ENCODE measurements around the gene PPP1R1A. TPM values are rescaled to one million over a fixed set of nuclear protein-coding genes. Genes with fewer than 3 reads are reported as not detected.

The PPP1R1A gene
- total RNA-seq, 1 experiment from 2014 or later: not detected

DNA sequence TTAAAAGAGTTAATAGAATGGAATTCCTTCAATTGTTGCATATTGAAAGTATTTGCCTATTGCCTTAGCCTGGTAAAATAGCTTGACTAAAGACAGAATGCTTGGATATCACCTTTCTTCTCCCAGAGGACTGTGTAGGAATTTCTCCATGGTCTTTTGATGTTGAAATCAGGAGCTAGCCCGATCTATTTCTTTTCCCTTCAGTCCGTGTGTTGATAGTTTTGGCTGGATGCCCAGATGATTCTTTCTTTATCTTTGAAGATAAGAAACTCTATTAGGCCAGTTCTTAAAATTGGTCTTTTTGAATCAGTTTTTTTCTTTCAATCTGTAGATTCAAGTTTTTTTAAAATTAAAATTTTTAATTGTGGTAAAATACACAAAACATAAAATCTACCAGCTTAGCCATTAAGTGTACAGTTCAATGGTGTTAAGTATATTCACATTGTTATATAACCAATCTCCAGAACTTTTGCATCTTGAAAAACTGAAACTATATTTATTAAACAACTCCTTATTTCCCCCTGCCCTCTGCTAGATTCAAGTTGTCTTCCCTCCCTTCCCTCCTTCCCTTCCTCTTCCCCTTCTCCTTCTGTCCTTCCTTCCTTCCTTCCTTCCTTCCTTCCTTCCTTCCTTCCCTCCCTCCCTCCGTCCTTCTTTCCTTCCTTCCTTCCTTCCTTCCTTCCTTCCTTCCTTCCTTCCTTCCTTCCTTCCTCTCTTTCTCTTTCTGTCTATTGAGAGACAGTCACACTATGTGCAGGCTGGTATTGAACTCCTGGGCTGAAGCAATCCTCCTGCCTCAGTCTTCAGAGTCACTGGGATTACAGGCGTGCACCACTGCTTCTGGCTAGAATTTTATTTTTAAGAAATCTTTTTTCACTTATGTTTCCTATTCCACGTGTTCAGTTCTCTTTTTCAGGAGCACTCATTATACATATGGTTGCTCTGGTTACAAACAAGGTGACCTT lies 36.1 kb upstream of the PPP1R1A start:
- Histone ChIP-seq H3K4me2 (ENCODE audit: low read length) (no peak overlapping the region), H3K36me3 (ENCODE audit: low read depth, low read length) (no peaks in the 10 kb centered on the region), H3K4me1 (ENCODE audit: insufficient read depth, low read length) (no peaks in the 10 kb centered on the region), H3K9me3 (ENCODE audit: low read length) (no peaks in the 10 kb centered on the region), H3K9me2 (replicated peaks; ENCODE audit: low read length) (no peaks in the 10 kb centered on the region), H3K9ac (ENCODE audit: low read length) (no peak overlapping the region), H3K4me3 (ENCODE audit: low read length) (no peak overlapping the region), H3K79me2 (ENCODE audit: low read length) (no peaks in the 10 kb centered on the region), H3K27ac (ENCODE audit: low read length) (no peak overlapping the region), H2AFZ (ENCODE audit: low read length) (no peak overlapping the region), H3K27me3 (ENCODE audit: low read length) (peaks cover 23% of the 10 kb centered on the region), H4K20me1 (ENCODE audit: low read length) (no peaks in the 10 kb centered on the region), H3F3A (ENCODE audit: low read length, unreplicated experiment) (no peaks in the 10 kb centered on the region)
- no TSS peak for BruUV-seq (replicated peaks)
- POLR2A ChIA-PET (ENCODE audit: unreplicated experiment): no interaction called here
- intact Hi-C loops (cut with micrococcal nuclease): no loop called here
- CTCF ChIA-PET: no interaction called here
- ATAC-seq (no peak), DNase-seq (no peak)
- TF ChIP-seq, protein P1, sequence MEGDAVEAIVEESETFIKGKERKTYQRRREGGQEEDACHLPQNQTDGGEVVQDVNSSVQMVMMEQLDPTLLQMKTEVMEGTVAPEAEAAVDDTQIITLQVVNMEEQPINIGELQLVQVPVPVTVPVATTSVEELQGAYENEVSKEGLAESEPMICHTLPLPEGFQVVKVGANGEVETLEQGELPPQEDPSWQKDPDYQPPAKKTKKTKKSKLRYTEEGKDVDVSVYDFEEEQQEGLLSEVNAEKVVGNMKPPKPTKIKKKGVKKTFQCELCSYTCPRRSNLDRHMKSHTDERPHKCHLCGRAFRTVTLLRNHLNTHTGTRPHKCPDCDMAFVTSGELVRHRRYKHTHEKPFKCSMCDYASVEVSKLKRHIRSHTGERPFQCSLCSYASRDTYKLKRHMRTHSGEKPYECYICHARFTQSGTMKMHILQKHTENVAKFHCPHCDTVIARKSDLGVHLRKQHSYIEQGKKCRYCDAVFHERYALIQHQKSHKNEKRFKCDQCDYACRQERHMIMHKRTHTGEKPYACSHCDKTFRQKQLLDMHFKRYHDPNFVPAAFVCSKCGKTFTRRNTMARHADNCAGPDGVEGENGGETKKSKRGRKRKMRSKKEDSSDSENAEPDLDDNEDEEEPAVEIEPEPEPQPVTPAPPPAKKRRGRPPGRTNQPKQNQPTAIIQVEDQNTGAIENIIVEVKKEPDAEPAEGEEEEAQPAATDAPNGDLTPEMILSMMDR (conservative IDR thresholded peaks at IDR 0.05; ENCODE audit: low read depth, low read length): no peak
- TF ChIP-seq EZH2 (IDR thresholded peaks at IDR 0.05; ENCODE audit: low read length, unreplicated experiment) (no peak), EZH2phosphoT487 (IDR thresholded peaks at IDR 0.05; ENCODE audit: borderline replicate concordance, low read length) (no peak)

DNA sequence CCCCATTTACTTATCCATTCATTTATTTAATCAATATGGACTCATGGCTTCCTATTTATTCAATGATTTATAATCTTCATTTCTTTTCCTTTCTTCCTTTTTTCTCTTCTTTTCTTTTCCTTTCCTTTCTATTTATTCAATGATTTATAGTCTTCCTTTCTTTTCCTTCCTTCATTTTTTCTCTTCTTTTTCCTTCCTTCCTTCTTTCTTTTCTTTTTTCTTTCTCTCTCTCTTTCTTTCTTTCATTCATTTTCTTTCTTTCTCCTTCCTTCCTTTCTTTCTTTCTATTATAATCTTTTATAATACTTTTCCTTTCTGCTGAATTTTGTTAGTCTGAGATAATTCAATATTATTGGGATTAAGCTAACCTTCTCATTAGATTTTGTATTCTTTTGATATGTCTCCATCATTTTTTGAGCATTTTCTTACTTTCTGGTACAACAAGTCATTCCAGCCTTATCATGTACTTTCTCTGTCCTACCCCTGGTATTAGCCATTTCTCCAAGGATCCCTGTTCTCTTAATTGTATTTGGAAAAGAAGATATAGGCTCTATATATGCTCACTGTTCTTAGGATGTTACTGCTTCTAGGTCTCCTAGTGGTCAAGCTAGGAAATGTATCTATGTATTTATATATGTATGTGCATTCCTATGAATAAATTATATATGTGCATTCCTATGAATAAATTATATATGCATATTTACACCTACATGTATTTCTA lies 34.2 kb upstream of the PPP1R1A start:
- Histone ChIP-seq H3K36me3 (ENCODE audit: low read depth, low read length) (no peaks in the 10 kb centered on the region), H3K27ac (ENCODE audit: low read length) (no peak overlapping the region), H4K20me1 (ENCODE audit: low read length) (no peaks in the 10 kb centered on the region), H3K9ac (ENCODE audit: low read length) (no peak overlapping the region), H3K9me2 (replicated peaks; ENCODE audit: low read length) (no peaks in the 10 kb centered on the region), H2AFZ (ENCODE audit: low read length) (no peak overlapping the region), H3F3A (ENCODE audit: low read length, unreplicated experiment) (no peaks in the 10 kb centered on the region), H3K4me1 (ENCODE audit: insufficient read depth, low read length) (no peaks in the 10 kb centered on the region), H3K4me3 (ENCODE audit: low read length) (no peak overlapping the region), H3K79me2 (ENCODE audit: low read length) (no peaks in the 10 kb centered on the region), H3K4me2 (ENCODE audit: low read length) (no peak overlapping the region), H3K9me3 (ENCODE audit: low read length) (no peaks in the 10 kb centered on the region), H3K27me3 (ENCODE audit: low read length) (peaks cover 36% of the 10 kb centered on the region)
- intact Hi-C loops (cut with micrococcal nuclease): loop anchor here (2.0 kb wide), 1 partner anchor 44 kb away; no protein-coding TSS in a partner anchor
- TF ChIP-seq, protein P1 (conservative IDR thresholded peaks at IDR 0.05; ENCODE audit: low read depth, low read length): peak; percentile 55
- TF ChIP-seq EZH2 (IDR thresholded peaks at IDR 0.05; ENCODE audit: low read length, unreplicated experiment): no peak
- ChIA-PET CTCF (no interaction called here), POLR2A (ENCODE audit: unreplicated experiment) (no interaction called here)
- ATAC-seq (peak; percentile 68), DNase-seq (peak; percentile 47)
- no TSS peak for BruUV-seq (replicated peaks)
